Measurements from ENCODE around the gene TMEM200B.
"Not testable (repeated sequence)": the region's sequence is repeated elsewhere in the genome, so short reads cannot be mapped to it uniquely, and the experiment has no call there.

GRCh38 chr1:29079916-29080629, 43.6 kb downstream of the TMEM200B start:
- TF ChIP-seq CTCF (IDR thresholded peaks at IDR 0.05; ENCODE audit: insufficient read depth, low read length); POLR2AphosphoS5 (IDR thresholded peaks at IDR 0.05; ENCODE audit: low read depth): not testable (repeated sequence)
- TF ChIP-seq, protein P1, sequence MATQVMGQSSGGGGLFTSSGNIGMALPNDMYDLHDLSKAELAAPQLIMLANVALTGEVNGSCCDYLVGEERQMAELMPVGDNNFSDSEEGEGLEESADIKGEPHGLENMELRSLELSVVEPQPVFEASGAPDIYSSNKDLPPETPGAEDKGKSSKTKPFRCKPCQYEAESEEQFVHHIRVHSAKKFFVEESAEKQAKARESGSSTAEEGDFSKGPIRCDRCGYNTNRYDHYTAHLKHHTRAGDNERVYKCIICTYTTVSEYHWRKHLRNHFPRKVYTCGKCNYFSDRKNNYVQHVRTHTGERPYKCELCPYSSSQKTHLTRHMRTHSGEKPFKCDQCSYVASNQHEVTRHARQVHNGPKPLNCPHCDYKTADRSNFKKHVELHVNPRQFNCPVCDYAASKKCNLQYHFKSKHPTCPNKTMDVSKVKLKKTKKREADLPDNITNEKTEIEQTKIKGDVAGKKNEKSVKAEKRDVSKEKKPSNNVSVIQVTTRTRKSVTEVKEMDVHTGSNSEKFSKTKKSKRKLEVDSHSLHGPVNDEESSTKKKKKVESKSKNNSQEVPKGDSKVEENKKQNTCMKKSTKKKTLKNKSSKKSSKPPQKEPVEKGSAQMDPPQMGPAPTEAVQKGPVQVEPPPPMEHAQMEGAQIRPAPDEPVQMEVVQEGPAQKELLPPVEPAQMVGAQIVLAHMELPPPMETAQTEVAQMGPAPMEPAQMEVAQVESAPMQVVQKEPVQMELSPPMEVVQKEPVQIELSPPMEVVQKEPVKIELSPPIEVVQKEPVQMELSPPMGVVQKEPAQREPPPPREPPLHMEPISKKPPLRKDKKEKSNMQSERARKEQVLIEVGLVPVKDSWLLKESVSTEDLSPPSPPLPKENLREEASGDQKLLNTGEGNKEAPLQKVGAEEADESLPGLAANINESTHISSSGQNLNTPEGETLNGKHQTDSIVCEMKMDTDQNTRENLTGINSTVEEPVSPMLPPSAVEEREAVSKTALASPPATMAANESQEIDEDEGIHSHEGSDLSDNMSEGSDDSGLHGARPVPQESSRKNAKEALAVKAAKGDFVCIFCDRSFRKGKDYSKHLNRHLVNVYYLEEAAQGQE (IDR thresholded peaks at IDR 0.05; ENCODE audit: insufficient replicate concordance, low read depth) = not testable (repeated sequence)

All from HL-60 (cell line).